ENCODE measurements around the gene PIGQ. TPM values are rescaled to one million over a fixed set of nuclear protein-coding genes. Genes with fewer than 3 reads are reported as not detected.

PIGQ gene
- polyA plus RNA-seq, 2 donors = 22.8 to 40.1 TPM

GRCh38 chr16:544517-544916 lies 25.3 kb upstream of the PIGQ start:
- Histone ChIP-seq H3K4me1 (ENCODE audit: control insufficient read depth in 2 of 2, insufficient read depth in 2 of 2, low read length in 1 of 2) (peaks cover 0 to 9% of the 10 kb centered on the region in 2 donors), H3K27ac (ENCODE audit: low read depth in 2 of 2, low read length in 1 of 2) (no peak overlapping the region), H3K4me3 (ENCODE audit: low read depth in 1 of 2, low read length in 2 of 2) (no peak overlapping the region), H3K9me3 (ENCODE audit: control insufficient read depth in 2 of 2, insufficient read depth in 1 of 2, low read depth in 1 of 2, low read length in 1 of 2) (no peaks in the 10 kb centered on the region), H3K27me3 (ENCODE audit: control insufficient read depth in 1 of 2, insufficient read depth in 2 of 2, low read length in 2 of 2) (no peaks in the 10 kb centered on the region), H3K36me3 (ENCODE audit: control insufficient read depth in 2 of 2, insufficient read depth in 2 of 2, low read length in 1 of 2) (peaks cover 0 to 48% of the 10 kb centered on the region in 2 donors)
- 94 to 95% methylated on average over 42 to 46 of the region's 46 CpGs for WGBS, 2 donors

GRCh38 chr16:546909-547770 lies 22.6 kb upstream of the PIGQ start:
- Histone ChIP-seq H3K36me3 (ENCODE audit: control insufficient read depth in 2 of 2, insufficient read depth in 2 of 2, low read length in 1 of 2) (peaks cover 0 to 57% of the 10 kb centered on the region in 2 donors), H3K4me3 (ENCODE audit: low read depth in 1 of 2, low read length in 2 of 2) (no peak overlapping the region), H3K27ac (ENCODE audit: low read depth in 2 of 2, low read length in 1 of 2) (no peak overlapping the region), H3K9me3 (ENCODE audit: control insufficient read depth in 2 of 2, insufficient read depth in 1 of 2, low read depth in 1 of 2, low read length in 1 of 2) (no peaks in the 10 kb centered on the region), H3K27me3 (ENCODE audit: control insufficient read depth in 1 of 2, insufficient read depth in 2 of 2, low read length in 2 of 2) (no peaks in the 10 kb centered on the region), H3K4me1 (ENCODE audit: control insufficient read depth in 2 of 2, insufficient read depth in 2 of 2, low read length in 1 of 2) (peaks cover 0 to 9% of the 10 kb centered on the region in 2 donors)
- WGBS, 2 donors = 69 to 70% methylated on average over 58 to 60 of the region's 60 CpGs

DNA sequence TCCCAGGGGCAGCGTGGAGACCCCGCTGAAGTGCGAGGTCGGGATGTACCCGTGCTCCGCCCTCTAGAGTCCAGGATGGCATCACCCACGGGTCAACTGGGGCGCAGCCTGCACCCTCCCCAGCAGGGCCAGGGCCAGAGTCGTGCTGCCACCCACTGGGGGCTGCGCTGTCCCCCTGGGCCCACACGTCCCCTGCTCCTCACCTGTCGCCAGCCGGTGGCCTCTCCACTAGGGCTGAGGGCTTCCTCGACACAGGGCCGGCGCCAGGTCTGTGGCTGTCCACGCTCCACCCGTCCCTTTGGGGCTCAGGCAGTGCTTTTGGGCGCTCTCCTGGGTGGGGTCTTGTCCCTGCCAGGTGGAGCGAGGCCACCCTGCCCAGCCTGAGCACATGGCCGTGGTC lies 21.2 kb upstream of the PIGQ start:
- peaks cover 0 to 58% of the 10 kb centered on the region in 2 donors for H3K36me3 ChIP-seq (ENCODE audit: control insufficient read depth in 2 of 2, insufficient read depth in 2 of 2, low read length in 1 of 2)
- H3K9me3 ChIP-seq (ENCODE audit: control insufficient read depth in 2 of 2, insufficient read depth in 1 of 2, low read depth in 1 of 2, low read length in 1 of 2) = no peaks in the 10 kb centered on the region
- H3K27me3 ChIP-seq (ENCODE audit: control insufficient read depth in 1 of 2, insufficient read depth in 2 of 2, low read length in 2 of 2) = no peaks in the 10 kb centered on the region
- WGBS, 2 donors = 94 to 95% methylated on average over 20 to 21 of the region's 21 CpGs
- peaks cover 0 to 9% of the 10 kb centered on the region in 2 donors for H3K4me1 ChIP-seq (ENCODE audit: control insufficient read depth in 2 of 2, insufficient read depth in 2 of 2, low read length in 1 of 2)
- no peak overlapping the region for H3K4me3 ChIP-seq (ENCODE audit: low read depth in 1 of 2, low read length in 2 of 2)
- no peak overlapping the region for H3K27ac ChIP-seq (ENCODE audit: low read depth in 2 of 2, low read length in 1 of 2)

GRCh38 chr16:549544-550263 lies 20.1 kb upstream of the PIGQ start:
- Histone ChIP-seq H3K4me1 (ENCODE audit: control insufficient read depth in 2 of 2, insufficient read depth in 2 of 2, low read length in 1 of 2) (peaks cover 2 to 12% of the 10 kb centered on the region in 2 donors), H3K9me3 (ENCODE audit: control insufficient read depth in 2 of 2, insufficient read depth in 1 of 2, low read depth in 1 of 2, low read length in 1 of 2) (no peaks in the 10 kb centered on the region), H3K27ac (ENCODE audit: low read depth in 2 of 2, low read length in 1 of 2) (no peak overlapping the region), H3K27me3 (ENCODE audit: control insufficient read depth in 1 of 2, insufficient read depth in 2 of 2, low read length in 2 of 2) (no peaks in the 10 kb centered on the region), H3K36me3 (ENCODE audit: control insufficient read depth in 2 of 2, insufficient read depth in 2 of 2, low read length in 1 of 2) (peaks cover 0 to 57% of the 10 kb centered on the region in 2 donors), H3K4me3 (ENCODE audit: low read depth in 1 of 2, low read length in 2 of 2) (no peak overlapping the region)
- 93 to 95% methylated on average over 54 of the region's 54 CpGs for WGBS, 2 donors

GRCh38 chr16:551210-551609 lies 18.6 kb upstream of the PIGQ start:
- H3K4me3 ChIP-seq (ENCODE audit: low read depth in 1 of 2, low read length in 2 of 2) = no peak overlapping the region
- WGBS, 2 donors = 97 to 98% methylated on average over 28 of the region's 28 CpGs
- H3K27ac ChIP-seq (ENCODE audit: low read depth in 2 of 2, low read length in 1 of 2) = no peak overlapping the region
- H3K4me1 ChIP-seq (ENCODE audit: control insufficient read depth in 2 of 2, insufficient read depth in 2 of 2, low read length in 1 of 2) = peaks cover 4 to 15% of the 10 kb centered on the region in 2 donors
- H3K9me3 ChIP-seq (ENCODE audit: control insufficient read depth in 2 of 2, insufficient read depth in 1 of 2, low read depth in 1 of 2, low read length in 1 of 2) = no peaks in the 10 kb centered on the region
- H3K27me3 ChIP-seq (ENCODE audit: control insufficient read depth in 1 of 2, insufficient read depth in 2 of 2, low read length in 2 of 2) = no peaks in the 10 kb centered on the region
- H3K36me3 ChIP-seq (ENCODE audit: control insufficient read depth in 2 of 2, insufficient read depth in 2 of 2, low read length in 1 of 2) = peaks cover 0 to 54% of the 10 kb centered on the region in 2 donors

GRCh38 chr16:552171-552570 lies 17.6 kb upstream of the PIGQ start:
- Histone ChIP-seq H3K9me3 (ENCODE audit: control insufficient read depth in 2 of 2, insufficient read depth in 1 of 2, low read depth in 1 of 2, low read length in 1 of 2) (no peaks in the 10 kb centered on the region), H3K4me1 (ENCODE audit: control insufficient read depth in 2 of 2, insufficient read depth in 2 of 2, low read length in 1 of 2) (peaks cover 4 to 10% of the 10 kb centered on the region in 2 donors), H3K27me3 (ENCODE audit: control insufficient read depth in 1 of 2, insufficient read depth in 2 of 2, low read length in 2 of 2) (no peaks in the 10 kb centered on the region), H3K4me3 (ENCODE audit: low read depth in 1 of 2, low read length in 2 of 2) (no peak overlapping the region), H3K27ac (ENCODE audit: low read depth in 2 of 2, low read length in 1 of 2) (no peak overlapping the region), H3K36me3 (ENCODE audit: control insufficient read depth in 2 of 2, insufficient read depth in 2 of 2, low read length in 1 of 2) (peaks cover 0 to 48% of the 10 kb centered on the region in 2 donors)
- 96 to 99% methylated on average over 30 to 35 of the region's 35 CpGs for WGBS, 2 donors

DNA sequence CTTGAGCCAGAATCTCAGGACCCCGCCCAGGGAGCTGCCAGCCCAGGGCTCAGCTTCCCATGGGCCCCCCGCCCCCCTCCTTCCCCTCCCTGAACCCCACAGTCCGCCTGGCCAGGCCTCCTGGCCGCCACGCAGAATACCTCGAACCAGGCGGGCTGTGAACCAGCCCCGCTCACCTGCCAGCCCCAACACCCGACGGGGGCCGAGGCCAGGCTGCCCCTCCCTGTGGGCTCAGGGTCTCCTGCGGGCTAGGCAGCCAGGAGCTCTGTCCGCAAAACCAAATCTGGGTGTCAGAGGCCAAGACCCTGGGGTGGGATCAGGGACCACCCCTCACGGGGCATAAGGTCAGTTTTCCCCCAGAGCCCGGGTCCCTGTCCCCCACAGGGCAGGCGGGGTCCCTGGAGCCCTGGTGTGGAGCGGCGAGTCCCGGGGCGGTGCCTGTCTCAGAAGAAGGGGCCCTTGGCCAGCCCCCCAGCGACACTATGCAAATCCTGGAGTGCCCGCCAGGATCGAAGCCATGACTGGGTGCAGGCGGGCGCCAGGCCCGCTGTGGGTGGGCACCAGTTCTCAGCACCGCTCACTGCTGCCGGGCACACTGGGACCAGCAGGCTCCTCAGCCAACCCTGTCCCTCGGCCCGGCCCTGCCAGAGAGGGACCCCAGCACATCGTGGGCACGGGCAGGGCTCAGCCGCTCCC lies 16.0 kb upstream of the PIGQ start:
- Histone ChIP-seq H3K27me3 (ENCODE audit: control insufficient read depth in 1 of 2, insufficient read depth in 2 of 2, low read length in 2 of 2) (no peaks in the 10 kb centered on the region), H3K4me3 (ENCODE audit: low read depth in 1 of 2, low read length in 2 of 2) (no peak overlapping the region), H3K27ac (ENCODE audit: low read depth in 2 of 2, low read length in 1 of 2) (no peak overlapping the region), H3K4me1 (ENCODE audit: control insufficient read depth in 2 of 2, insufficient read depth in 2 of 2, low read length in 1 of 2) (peaks cover 6% of the 10 kb centered on the region in 2 donors), H3K9me3 (ENCODE audit: control insufficient read depth in 2 of 2, insufficient read depth in 1 of 2, low read depth in 1 of 2, low read length in 1 of 2) (no peaks in the 10 kb centered on the region), H3K36me3 (ENCODE audit: control insufficient read depth in 2 of 2, insufficient read depth in 2 of 2, low read length in 1 of 2) (peaks cover 0 to 32% of the 10 kb centered on the region in 2 donors)
- WGBS, 2 donors = 89% methylated on average over 29 to 33 of the region's 33 CpGs

- Histone ChIP-seq H3K36me3 (ENCODE audit: control insufficient read depth in 2 of 2, insufficient read depth in 2 of 2, low read length in 1 of 2) (peaks cover 0 to 28% of the 10 kb centered on the region in 2 donors), H3K27me3 (ENCODE audit: control insufficient read depth in 1 of 2, insufficient read depth in 2 of 2, low read length in 2 of 2) (peaks cover 0 to 3% of the 10 kb centered on the region in 2 donors), H3K4me3 (ENCODE audit: low read depth in 1 of 2, low read length in 2 of 2) (no peak overlapping the region), H3K4me1 (ENCODE audit: control insufficient read depth in 2 of 2, insufficient read depth in 2 of 2, low read length in 1 of 2) (peaks cover 6 to 7% of the 10 kb centered on the region in 2 donors), H3K9me3 (ENCODE audit: control insufficient read depth in 2 of 2, insufficient read depth in 1 of 2, low read depth in 1 of 2, low read length in 1 of 2) (no peaks in the 10 kb centered on the region), H3K27ac (ENCODE audit: low read depth in 2 of 2, low read length in 1 of 2) (no peak overlapping the region)
- 73 to 77% methylated on average over 11 of the region's 11 CpGs for WGBS, 2 donors
Observed at GRCh38 chr16:554297-554621, 15.5 kb upstream of the PIGQ start.

DNA sequence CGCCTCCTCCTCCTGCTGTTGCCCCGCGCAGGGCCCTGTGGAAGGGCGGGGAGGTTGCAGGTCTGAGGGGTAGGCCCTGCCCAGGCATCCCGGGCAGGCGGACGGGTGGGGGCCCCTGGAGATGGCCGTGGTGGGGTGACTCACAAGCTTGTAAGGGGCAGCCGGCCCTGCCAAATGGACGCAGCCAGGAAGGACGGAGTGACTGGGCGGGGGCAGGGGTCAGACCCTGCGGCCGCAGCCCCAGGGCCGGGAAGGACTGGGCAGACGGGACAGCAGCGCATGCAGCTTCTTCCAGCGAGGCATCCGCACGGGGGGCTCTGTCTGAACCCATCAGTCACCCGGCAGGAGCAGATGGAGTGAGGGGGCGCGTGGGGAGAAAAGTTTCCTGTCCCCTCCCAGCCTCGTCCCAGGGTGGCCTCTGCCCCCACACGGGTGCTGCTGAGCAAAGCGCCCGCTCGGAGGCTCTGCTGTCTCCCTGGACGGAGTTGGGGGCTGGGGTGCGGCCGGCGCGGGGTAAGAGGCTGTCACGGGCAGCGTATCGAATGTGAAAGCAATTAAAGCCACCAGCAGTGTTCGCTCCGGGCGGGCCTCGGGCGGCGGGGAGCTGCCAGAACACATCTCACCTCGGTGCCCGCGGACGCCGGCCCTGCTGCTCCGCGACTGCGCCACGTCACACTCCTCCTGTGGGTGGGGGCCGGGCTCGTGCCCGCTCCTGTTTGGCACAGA lies 15.0 kb upstream of the PIGQ start:
- H3K27ac ChIP-seq (ENCODE audit: low read depth in 2 of 2, low read length in 1 of 2) = no peak overlapping the region
- H3K27me3 ChIP-seq (ENCODE audit: control insufficient read depth in 1 of 2, insufficient read depth in 2 of 2, low read length in 2 of 2) = peaks cover 0 to 8% of the 10 kb centered on the region in 2 donors
- 55 to 57% methylated on average over 50 to 54 of the region's 54 CpGs for whole genome bisulfite sequencing, 2 donors
- peaks cover 6 to 10% of the 10 kb centered on the region in 2 donors for H3K4me1 ChIP-seq (ENCODE audit: control insufficient read depth in 2 of 2, insufficient read depth in 2 of 2, low read length in 1 of 2)
- H3K4me3 ChIP-seq (ENCODE audit: low read depth in 1 of 2, low read length in 2 of 2) = no peak overlapping the region
- no peaks in the 10 kb centered on the region for H3K9me3 ChIP-seq (ENCODE audit: control insufficient read depth in 2 of 2, insufficient read depth in 1 of 2, low read depth in 1 of 2, low read length in 1 of 2)
- H3K36me3 ChIP-seq (ENCODE audit: control insufficient read depth in 2 of 2, insufficient read depth in 2 of 2, low read length in 1 of 2) = peaks cover 0 to 24% of the 10 kb centered on the region in 2 donors
